ENCODE results near the gene ARPP19. TPM values are rescaled to one million over a fixed set of nuclear protein-coding genes. Genes with fewer than 3 reads are reported as not detected.

The ARPP19 gene
- total and polyA plus RNA-seq, 10 of the 15 experiments (the other 5 are each of a cell fraction or from before 2014, with no cell fraction given): 77.2 to 167 (median 121) TPM

DNA sequence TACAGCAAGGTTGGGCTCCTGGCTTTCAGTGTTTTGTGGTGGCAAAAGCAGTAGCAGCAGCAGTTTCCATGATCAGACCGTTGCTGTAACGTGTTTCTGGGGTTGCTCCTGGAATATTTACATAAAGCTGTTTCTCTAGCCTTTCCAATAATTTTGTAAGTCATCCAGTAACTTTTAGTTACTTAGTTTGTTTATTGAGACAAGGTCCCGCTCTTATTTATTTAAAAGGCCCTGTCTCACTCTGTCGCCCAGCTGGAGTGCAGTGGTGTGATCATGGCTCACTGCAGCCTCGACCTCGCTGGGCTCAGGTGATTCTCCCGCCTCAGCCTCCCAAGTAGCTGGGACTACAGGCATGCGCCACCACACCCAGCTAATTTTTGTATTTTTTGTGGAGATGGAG is 31.4 kb downstream of the ARPP19 start:
- CTCF ChIA-PET: no interaction called here
- BruUV-seq (replicated peaks): no TSS peak
- RAD21 ChIA-PET (ENCODE audit: unreplicated experiment): no interaction called here
- SMC1A ChIA-PET (ENCODE audit: uncharacterized antibody, unreplicated experiment): interaction anchor here (1.4 to 1.6 kb wide), 2 partner anchors 28 to 205 kb away, joined by 3 to 4 read pairs; no protein-coding TSS in a partner anchor
- no peak for TF ChIP-seq KLF5 (IDR thresholded peaks at IDR 0.05; ENCODE audit: partially characterized antibody)
- TF ChIP-seq, protein P1, sequence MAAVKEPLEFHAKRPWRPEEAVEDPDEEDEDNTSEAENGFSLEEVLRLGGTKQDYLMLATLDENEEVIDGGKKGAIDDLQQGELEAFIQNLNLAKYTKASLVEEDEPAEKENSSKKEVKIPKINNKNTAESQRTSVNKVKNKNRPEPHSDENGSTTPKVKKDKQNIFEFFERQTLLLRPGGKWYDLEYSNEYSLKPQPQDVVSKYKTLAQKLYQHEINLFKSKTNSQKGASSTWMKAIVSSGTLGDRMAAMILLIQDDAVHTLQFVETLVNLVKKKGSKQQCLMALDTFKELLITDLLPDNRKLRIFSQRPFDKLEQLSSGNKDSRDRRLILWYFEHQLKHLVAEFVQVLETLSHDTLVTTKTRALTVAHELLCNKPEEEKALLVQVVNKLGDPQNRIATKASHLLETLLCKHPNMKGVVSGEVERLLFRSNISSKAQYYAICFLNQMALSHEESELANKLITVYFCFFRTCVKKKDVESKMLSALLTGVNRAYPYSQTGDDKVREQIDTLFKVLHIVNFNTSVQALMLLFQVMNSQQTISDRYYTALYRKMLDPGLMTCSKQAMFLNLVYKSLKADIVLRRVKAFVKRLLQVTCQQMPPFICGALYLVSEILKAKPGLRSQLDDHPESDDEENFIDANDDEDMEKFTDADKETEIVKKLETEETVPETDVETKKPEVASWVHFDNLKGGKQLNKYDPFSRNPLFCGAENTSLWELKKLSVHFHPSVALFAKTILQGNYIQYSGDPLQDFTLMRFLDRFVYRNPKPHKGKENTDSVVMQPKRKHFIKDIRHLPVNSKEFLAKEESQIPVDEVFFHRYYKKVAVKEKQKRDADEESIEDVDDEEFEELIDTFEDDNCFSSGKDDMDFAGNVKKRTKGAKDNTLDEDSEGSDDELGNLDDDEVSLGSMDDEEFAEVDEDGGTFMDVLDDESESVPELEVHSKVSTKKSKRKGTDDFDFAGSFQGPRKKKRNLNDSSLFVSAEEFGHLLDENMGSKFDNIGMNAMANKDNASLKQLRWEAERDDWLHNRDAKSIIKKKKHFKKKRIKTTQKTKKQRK (IDR thresholded peaks at IDR 0.05; ENCODE audit: low read depth, low read length): no peak
- FAIRE-seq: no peak
- POLR2A ChIA-PET: no interaction called here
- Histone ChIP-seq H2AFZ (ENCODE audit: control insufficient read depth, low read depth, low read length) (no peak overlapping the region), H3K4me2 (ENCODE audit: control insufficient read depth, insufficient read depth) (no peak overlapping the region), H4K20me1 (ENCODE audit: control insufficient read depth, insufficient read depth) (no peaks in the 10 kb centered on the region), H3K9ac (ENCODE audit: control insufficient read depth, insufficient read depth, low read length) (no peak overlapping the region), H3K79me2 (ENCODE audit: control insufficient read depth, insufficient read depth, low read length) (no peaks in the 10 kb centered on the region), H3K27me3 (replicated peaks in 1 of 2; ENCODE audit: control insufficient read depth in 2 of 2, insufficient read depth in 2 of 2, low read length in 1 of 2) (no peaks in the 10 kb centered on the region), H3K36me3 (ENCODE audit: control insufficient read depth in 2 of 2, insufficient read depth in 2 of 2, low read length in 1 of 2) (no peaks in the 10 kb centered on the region), H3K4me3 (no peak overlapping the region), H3K27ac (ENCODE audit: control insufficient read depth, insufficient read depth) (no peak overlapping the region), H3K4me1 (ENCODE audit: control insufficient read depth, insufficient read depth, low read length) (0 out of 2 replicates have a peak, but pooled peaks cover 3% of the 10 kb centered on the region), H3K9me3 (replicated peaks; ENCODE audit: control insufficient read depth, insufficient read depth, low read length) (peaks cover 5% of the 10 kb centered on the region; the same call in 2 of the 3 replicates)
- in situ Hi-C loops (cut with MboI) (no loop called here), intact Hi-C loops (cut with micrococcal nuclease; ENCODE audit: unreplicated experiment) (no loop called here)
- no peak for DNase-seq (ENCODE audit: low read depth, low spot score)
- 93% methylated on average over 8 of the region's 8 CpGs for WGBS (ENCODE audit: insufficient coverage, insufficient replicate concordance, low lambda C conversion rate, missing lambda C conversion rate)
- no peak for ATAC-seq

DNA sequence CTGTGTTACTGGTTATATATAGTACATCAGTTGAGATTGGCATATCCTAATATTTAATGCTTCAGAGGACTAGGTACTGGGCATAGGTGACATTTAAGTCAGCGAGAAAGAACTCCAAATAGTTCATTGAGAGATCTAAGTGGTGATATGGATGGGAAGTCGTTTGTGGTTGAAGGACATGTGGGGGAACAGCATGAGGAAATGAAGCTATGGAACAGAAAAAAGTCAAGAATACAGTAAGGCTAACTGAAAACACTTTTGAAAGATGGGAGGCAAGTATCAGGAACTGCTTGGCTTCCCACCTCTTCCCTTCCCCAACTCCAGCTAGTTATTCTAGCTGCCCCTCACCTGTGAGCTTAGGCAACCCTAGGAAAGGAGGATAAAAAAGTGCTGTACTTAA is 36.4 kb downstream of the ARPP19 start:
- no peak overlapping the region for H3K9ac ChIP-seq (ENCODE audit: control insufficient read depth, insufficient read depth, low read length)
- no peaks in the 10 kb centered on the region for H3K36me3 ChIP-seq (ENCODE audit: control insufficient read depth in 2 of 2, insufficient read depth in 2 of 2, low read length in 1 of 2)
- no TSS peak for BruUV-seq (replicated peaks)
- peaks cover 12% of the 10 kb centered on the region for H3K79me2 ChIP-seq (ENCODE audit: control insufficient read depth, insufficient read depth, low read length)
- DNase-seq (ENCODE audit: low read depth, low spot score) (no peak), ATAC-seq (no peak), FAIRE-seq (no peak)
- intact Hi-C loops (cut with micrococcal nuclease; ENCODE audit: unreplicated experiment) (no loop called here), in situ Hi-C loops (cut with MboI) (no loop called here)
- no peak overlapping the region for H2AFZ ChIP-seq (ENCODE audit: control insufficient read depth, low read depth, low read length)
- no peaks in the 10 kb centered on the region for H4K20me1 ChIP-seq (ENCODE audit: control insufficient read depth, insufficient read depth)
- no peak overlapping the region for H3K4me3 ChIP-seq
- no peak overlapping the region for H3K4me2 ChIP-seq (ENCODE audit: control insufficient read depth, insufficient read depth)
- 55% methylated on average over 2 of the region's 2 CpGs for WGBS (ENCODE audit: insufficient coverage, insufficient replicate concordance, low lambda C conversion rate, missing lambda C conversion rate)
- no peaks in the 10 kb centered on the region for H3K9me3 ChIP-seq (replicated peaks; ENCODE audit: control insufficient read depth, insufficient read depth, low read length)
- SMC1A ChIA-PET (ENCODE audit: uncharacterized antibody, unreplicated experiment): interaction anchor here (0.6 to 1.6 kb wide), 6 partner anchors 9 to 201 kb away, joined by 3 to 4 read pairs (median 4); no protein-coding TSS in a partner anchor
- POLR2A ChIA-PET: no interaction called here
- no peak overlapping the region for H3K27ac ChIP-seq (ENCODE audit: control insufficient read depth, insufficient read depth)
- peaks cover 6% of the 10 kb centered on the region for H3K4me1 ChIP-seq (ENCODE audit: control insufficient read depth, insufficient read depth, low read length)
- RAD21 ChIA-PET (ENCODE audit: unreplicated experiment): interaction anchor here (2.1 kb wide), 1 partner anchor 66 kb away, joined by 6 read pairs; no protein-coding TSS in a partner anchor
- H3K27me3 ChIP-seq (replicated peaks in 1 of 2; ENCODE audit: control insufficient read depth in 2 of 2, insufficient read depth in 2 of 2, low read length in 1 of 2): no peaks in the 10 kb centered on the region
- CTCF ChIA-PET: interaction anchor here (0.8 to 1.0 kb wide), 2 partner anchors 108 to 115 kb away, joined by 3 to 4 read pairs; no protein-coding TSS in a partner anchor
- TF ChIP-seq, protein P2, sequence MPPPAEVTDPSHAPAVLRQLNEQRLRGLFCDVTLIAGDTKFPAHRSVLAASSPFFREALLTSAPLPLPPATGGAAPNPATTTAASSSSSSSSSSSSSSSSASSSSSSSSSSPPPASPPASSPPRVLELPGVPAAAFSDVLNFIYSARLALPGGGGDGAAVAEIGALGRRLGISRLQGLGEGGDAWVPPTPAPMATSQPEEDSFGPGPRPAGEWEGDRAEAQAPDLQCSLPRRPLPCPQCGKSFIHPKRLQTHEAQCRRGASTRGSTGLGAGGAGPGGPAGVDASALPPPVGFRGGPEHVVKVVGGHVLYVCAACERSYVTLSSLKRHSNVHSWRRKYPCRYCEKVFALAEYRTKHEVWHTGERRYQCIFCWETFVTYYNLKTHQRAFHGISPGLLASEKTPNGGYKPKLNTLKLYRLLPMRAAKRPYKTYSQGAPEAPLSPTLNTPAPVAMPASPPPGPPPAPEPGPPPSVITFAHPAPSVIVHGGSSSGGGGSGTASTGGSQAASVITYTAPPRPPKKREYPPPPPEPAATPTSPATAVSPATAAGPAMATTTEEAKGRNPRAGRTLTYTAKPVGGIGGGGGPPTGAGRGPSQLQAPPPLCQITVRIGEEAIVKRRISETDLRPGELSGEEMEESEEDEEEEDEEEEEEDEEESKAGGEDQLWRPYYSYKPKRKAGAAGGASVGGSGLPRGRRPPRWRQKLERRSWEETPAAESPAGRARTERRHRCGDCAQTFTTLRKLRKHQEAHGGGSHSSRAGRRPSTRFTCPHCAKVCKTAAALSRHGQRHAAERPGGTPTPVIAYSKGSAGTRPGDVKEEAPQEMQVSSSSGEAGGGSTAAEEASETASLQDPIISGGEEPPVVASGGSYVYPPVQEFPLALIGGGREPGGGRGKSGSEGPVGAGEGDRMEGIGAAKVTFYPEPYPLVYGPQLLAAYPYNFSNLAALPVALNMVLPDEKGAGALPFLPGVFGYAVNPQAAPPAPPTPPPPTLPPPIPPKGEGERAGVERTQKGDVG (CRISPR knock-in tag; IDR thresholded peaks at IDR 0.05): no peak
- TF ChIP-seq ZNF622 (IDR thresholded peaks at IDR 0.05) (no peak), ZNF207 (IDR thresholded peaks at IDR 0.05; ENCODE audit: borderline replicate concordance) (no peak), TCF12 (IDR thresholded peaks at IDR 0.05; ENCODE audit: low read depth, low read length) (no peak), KLF5 (IDR thresholded peaks at IDR 0.05; ENCODE audit: partially characterized antibody) (no peak), ZNF384 (IDR thresholded peaks at IDR 0.05; ENCODE audit: borderline replicate concordance, low read depth, low read length) (no peak), PML (IDR thresholded peaks at IDR 0.05; ENCODE audit: low read length) (no peak), BHLHE40 (IDR thresholded peaks at IDR 0.05; ENCODE audit: borderline replicate concordance in 1 of 2, low read depth in 2 of 2, low read length in 1 of 2) (no peak), ETV6 (conservative IDR thresholded peaks at IDR 0.05 in 1 of 2, IDR thresholded peaks at IDR 0.05 in 1 of 2; ENCODE audit: borderline replicate concordance in 1 of 2, low read depth in 1 of 2) (no peak)

All from GM12878 (cell line).